ENCODE results near the gene RSU1. TPM values are rescaled to one million over a fixed set of nuclear protein-coding genes. Genes with fewer than 3 reads are reported as not detected.

Gene RSU1
- total and polyA plus RNA-seq, 2 of the 13 experiments (the other 11 are each of a cell fraction or from before 2014, with no cell fraction given), result 32.3 to 35.1 TPM

GRCh38 chr10:16640153-16640552 lies 177.1 kb downstream of the RSU1 start:
- no peak for FAIRE-seq
- Histone ChIP-seq H3K36me3 (replicated peaks in 1 of 2; ENCODE audit: control insufficient read depth in 1 of 2, insufficient read depth in 2 of 2, low read length in 2 of 2) (no peaks in the 10 kb centered on the region), H3K27me3 (ENCODE audit: control insufficient read depth in 1 of 2, insufficient read depth in 2 of 2, low read length in 2 of 2) (no peaks in the 10 kb centered on the region), H3K4me3 (replicated peaks in 1 of 3; ENCODE audit: insufficient read depth in 1 of 3, low read depth in 2 of 3, low read length in 3 of 3) (no peak overlapping the region), H3K4me2 (ENCODE audit: low read depth, low read length) (no peak overlapping the region), H3K9me3 (ENCODE audit: low read length) (no peaks in the 10 kb centered on the region), H2AFZ (ENCODE audit: low read length) (no peak overlapping the region), H3K79me2 (ENCODE audit: insufficient read depth, low read length) (no peaks in the 10 kb centered on the region), H3K4me1 (ENCODE audit: insufficient read depth, low read length) (no peaks in the 10 kb centered on the region), H3K27ac (ENCODE audit: extremely low read length, insufficient read depth, low read length) (no peak overlapping the region), H3K9ac (ENCODE audit: insufficient read depth, low read depth, low read length) (no peak overlapping the region), H4K20me1 (ENCODE audit: insufficient read depth, low read length) (no peaks in the 10 kb centered on the region)
- WGBS (ENCODE audit: low lambda C conversion rate), result 89% methylated on average over 2 of the region's 2 CpGs
- BruUV-seq (replicated peaks), result no TSS peak
- no peak for TF ChIP-seq ZNF674 (CRISPR knock-in tag; IDR thresholded peaks at IDR 0.05; ENCODE audit: low read depth)
- no peak for TF ChIP-seq ZNF569 (CRISPR knock-in tag; IDR thresholded peaks at IDR 0.05; ENCODE audit: borderline replicate concordance)
- TF ChIP-seq BRD4 (CRISPR knock-in tag; IDR thresholded peaks at IDR 0.05), result no peak
- no peak for TF ChIP-seq ZSCAN31 (CRISPR knock-in tag; IDR thresholded peaks at IDR 0.05; ENCODE audit: low read depth)
- no peak for TF ChIP-seq ZFP82 (CRISPR knock-in tag; IDR thresholded peaks at IDR 0.05; ENCODE audit: borderline replicate concordance)
- TF ChIP-seq ZBTB7A (CRISPR knock-in tag; IDR thresholded peaks at IDR 0.05), result no peak
- TF ChIP-seq FOXM1 (CRISPR knock-in tag; IDR thresholded peaks at IDR 0.05), result no peak
- ChIA-PET POLR2A (no interaction called here), CTCF (ENCODE audit: low intra/inter-chr PET ratio, low total read pairs) (no interaction called here)
- no peak for ATAC-seq
- in situ Hi-C loops (cut with HindIII; ENCODE audit: extremely low pct_ligation_motif_present, low pct_unique_long_range_greater_than_20kb), result no loop called here
- DNase-seq (ENCODE audit: low spot score), result no peak
- intact Hi-C loops (cut with micrococcal nuclease; ENCODE audit: unreplicated experiment), result no loop called here

DNA sequence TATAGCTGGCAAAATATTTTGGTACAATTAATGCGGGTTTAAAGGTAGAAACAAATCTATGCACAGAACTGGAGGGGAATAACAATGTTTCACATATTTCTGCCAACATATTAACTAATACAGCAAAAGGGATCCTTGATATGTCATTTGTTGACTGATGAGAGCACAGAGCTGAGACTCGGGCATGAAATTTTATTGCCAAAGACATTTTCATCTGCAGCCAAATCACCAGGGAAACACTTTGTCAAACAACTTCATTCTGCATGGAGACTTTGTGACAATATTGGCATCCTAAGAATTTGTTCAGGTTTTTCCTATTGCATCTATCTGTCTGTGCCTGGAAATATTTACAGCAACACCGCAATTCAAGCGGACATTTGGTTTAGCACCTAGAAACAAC lies 177.8 kb downstream of the RSU1 start:
- Histone ChIP-seq H4K20me1 (ENCODE audit: insufficient read depth, low read length) (no peaks in the 10 kb centered on the region), H3K4me3 (replicated peaks in 1 of 3; ENCODE audit: insufficient read depth in 1 of 3, low read depth in 2 of 3, low read length in 3 of 3) (no peak overlapping the region), H3K4me2 (ENCODE audit: low read depth, low read length) (no peak overlapping the region), H3K9me3 (ENCODE audit: low read length) (no peaks in the 10 kb centered on the region), H2AFZ (ENCODE audit: low read length) (no peak overlapping the region), H3K27ac (ENCODE audit: extremely low read length, insufficient read depth, low read length) (no peak overlapping the region), H3K79me2 (ENCODE audit: insufficient read depth, low read length) (no peaks in the 10 kb centered on the region), H3K27me3 (ENCODE audit: control insufficient read depth in 1 of 2, insufficient read depth in 2 of 2, low read length in 2 of 2) (no peaks in the 10 kb centered on the region), H3K36me3 (replicated peaks in 1 of 2; ENCODE audit: control insufficient read depth in 1 of 2, insufficient read depth in 2 of 2, low read length in 2 of 2) (no peaks in the 10 kb centered on the region), H3K9ac (ENCODE audit: insufficient read depth, low read depth, low read length) (no peak overlapping the region), H3K4me1 (ENCODE audit: insufficient read depth, low read length) (no peaks in the 10 kb centered on the region)
- no peak for ATAC-seq
- 99% methylated on average over 4 of the region's 4 CpGs for WGBS (ENCODE audit: low lambda C conversion rate)
- BruUV-seq (replicated peaks), result no TSS peak
- in situ Hi-C loops (cut with HindIII; ENCODE audit: extremely low pct_ligation_motif_present, low pct_unique_long_range_greater_than_20kb), result no loop called here
- intact Hi-C loops (cut with micrococcal nuclease; ENCODE audit: unreplicated experiment), result no loop called here
- no peak for TF ChIP-seq SOX5 (CRISPR knock-in tag; IDR thresholded peaks at IDR 0.05; ENCODE audit: borderline replicate concordance)
- no peak for TF ChIP-seq ZNF274 (CRISPR knock-in tag; IDR thresholded peaks at IDR 0.05)
- no peak for TF ChIP-seq ZNF777 (CRISPR knock-in tag; IDR thresholded peaks at IDR 0.05)
- TF ChIP-seq CEBPZ (IDR thresholded peaks at IDR 0.05; ENCODE audit: low read length), result no peak
- TF ChIP-seq STAG1 (CRISPR knock-in tag; IDR thresholded peaks at IDR 0.05), result no peak
- no peak for TF ChIP-seq MED13 (CRISPR knock-in tag; IDR thresholded peaks at IDR 0.05)
- no peak for TF ChIP-seq ZMYM4 (CRISPR knock-in tag; IDR thresholded peaks at IDR 0.05)
- TF ChIP-seq ONECUT2 (CRISPR knock-in tag; IDR thresholded peaks at IDR 0.05), result no peak
- no peak for DNase-seq (ENCODE audit: low spot score)
- POLR2A ChIA-PET, result no interaction called here
- FAIRE-seq, result no peak
- CTCF ChIA-PET (ENCODE audit: low intra/inter-chr PET ratio, low total read pairs), result no interaction called here

Measured in HepG2 (cell line).